ENCODE measurements around the gene RAET1L.
"Not testable (repeated sequence)": the region's sequence is repeated elsewhere in the genome, so short reads cannot be mapped to it uniquely, and the experiment has no call there.

The RAET1L gene

GRCh38 chr6:150015281-150016001 lies 9.9 kb downstream of the RAET1L start:
- not testable (repeated sequence) for H3K27ac Mint-ChIP-seq; H3K4me3 Mint-ChIP-seq; H3K36me3 Mint-ChIP-seq (ENCODE audit: low read depth)

DNA sequence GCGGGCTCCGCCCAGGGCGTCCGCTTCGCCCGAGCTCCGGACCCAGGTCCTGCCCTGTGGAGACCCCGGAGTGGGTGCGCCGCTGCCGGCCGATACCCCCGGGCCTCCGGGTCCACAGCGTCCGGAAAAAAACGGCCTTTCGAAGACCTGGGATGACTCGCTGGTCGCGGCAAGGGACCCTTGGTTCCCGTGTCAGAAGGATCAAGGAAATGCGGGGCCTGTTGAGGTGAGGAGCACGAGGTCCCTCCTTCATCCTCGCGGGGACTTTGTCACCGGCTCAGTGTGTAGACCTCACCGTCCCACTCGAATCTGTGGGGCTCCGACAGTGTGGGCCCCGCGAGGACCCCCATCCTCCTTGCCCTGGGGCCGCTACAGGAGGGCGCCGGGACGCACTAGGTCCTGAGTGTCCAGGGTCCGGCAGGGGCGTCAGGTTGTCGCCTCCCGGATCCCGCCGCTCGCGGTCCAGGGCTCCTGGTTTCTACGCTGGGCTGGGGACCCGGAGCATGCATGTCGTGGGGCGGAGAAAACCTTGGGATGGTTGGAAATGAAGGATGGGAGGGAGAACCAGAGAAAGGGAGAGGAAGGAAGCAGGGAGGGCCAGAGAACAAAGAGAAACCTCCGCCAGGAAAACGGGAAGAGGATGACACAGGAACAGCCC lies 10.6 kb downstream of the RAET1L start:
- Mint-ChIP-seq H3K4me1 (ENCODE audit: low read depth) (peaks cover 19% of the 10 kb centered on the region), H3K27me3 (peaks cover 84% of the 10 kb centered on the region)
- not testable (repeated sequence) for H3K27ac Mint-ChIP-seq; H3K9me3 Mint-ChIP-seq; H3K4me3 Mint-ChIP-seq; H3K36me3 Mint-ChIP-seq (ENCODE audit: low read depth)

More at GRCh38 chr6:150015281-150016001, 9.9 kb downstream of the RAET1L start:
- H3K9me3 Mint-ChIP-seq: not testable (repeated sequence)
- Mint-ChIP-seq H3K4me1 (ENCODE audit: low read depth) (peaks cover 19% of the 10 kb centered on the region), H3K27me3 (peaks cover 79% of the 10 kb centered on the region)

DNA sequence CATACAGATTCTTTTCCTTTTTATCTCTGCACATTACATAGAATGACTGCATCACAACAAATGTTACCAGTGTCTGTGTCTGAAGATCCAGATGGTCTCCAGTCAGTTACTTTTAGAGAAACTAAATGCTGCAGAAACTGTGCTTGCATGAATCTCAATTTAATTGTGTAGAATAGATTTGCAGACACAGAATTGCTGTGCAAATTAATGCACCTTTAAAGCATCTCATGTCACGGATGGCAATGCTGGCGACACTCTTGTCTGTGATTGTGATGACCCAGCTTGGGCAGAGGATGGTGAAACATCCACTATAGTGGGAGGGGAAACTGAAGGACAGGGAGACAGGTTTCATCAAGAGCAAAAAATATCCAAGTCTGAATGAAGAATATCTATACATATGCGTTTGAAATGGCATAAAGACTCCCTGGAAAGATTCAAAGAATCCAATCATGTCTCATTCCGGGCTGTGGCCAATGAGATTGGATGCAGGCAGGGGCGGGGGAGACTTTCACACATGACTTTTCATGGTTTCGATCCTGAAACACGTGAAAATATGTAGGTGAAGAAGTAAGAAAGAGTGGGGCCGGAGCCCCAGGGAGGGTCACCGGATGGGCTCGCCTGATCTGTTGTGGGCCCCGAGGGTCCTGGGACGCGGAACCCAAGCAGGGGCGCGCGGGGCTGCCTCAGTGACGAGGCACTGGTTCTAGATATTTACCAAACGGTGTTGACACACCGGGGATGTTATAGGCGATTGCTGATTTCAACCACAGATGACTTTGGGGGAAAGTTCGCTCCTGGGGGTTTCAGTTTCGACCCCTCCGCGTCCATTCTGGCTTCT lies 11.3 kb downstream of the RAET1L start:
- Mint-ChIP-seq H3K4me1 (ENCODE audit: low read depth) (peaks cover 19% of the 10 kb centered on the region), H3K4me3 (peak overlapping the region; percentile 42), H3K27me3 (peaks cover 87% of the 10 kb centered on the region)
- not testable (repeated sequence) for H3K27ac Mint-ChIP-seq; H3K9me3 Mint-ChIP-seq; H3K36me3 Mint-ChIP-seq (ENCODE audit: low read depth)

- not testable (repeated sequence) for H3K36me3 Mint-ChIP-seq (ENCODE audit: low read depth); H3K9me3 Mint-ChIP-seq; H3K27ac Mint-ChIP-seq; H3K4me3 Mint-ChIP-seq
- H3K27me3 Mint-ChIP-seq: peaks cover 87% of the 10 kb centered on the region
- H3K4me1 Mint-ChIP-seq (ENCODE audit: low read depth): peaks cover 26% of the 10 kb centered on the region
These were observed 12.2 kb downstream of the RAET1L start for GRCh38 chr6:150012846-150013784.

- Mint-ChIP-seq H3K27ac (no peak overlapping the region), H3K4me1 (ENCODE audit: low read depth) (peaks cover 43% of the 10 kb centered on the region), H3K4me3 (no peak overlapping the region), H3K36me3 (ENCODE audit: low read depth) (no peaks in the 10 kb centered on the region), H3K27me3 (peaks cover 55% of the 10 kb centered on the region), H3K9me3 (no peaks in the 10 kb centered on the region)
These were observed 16.7 kb downstream of the RAET1L start for GRCh38 chr6:150008588-150008987.

DNA sequence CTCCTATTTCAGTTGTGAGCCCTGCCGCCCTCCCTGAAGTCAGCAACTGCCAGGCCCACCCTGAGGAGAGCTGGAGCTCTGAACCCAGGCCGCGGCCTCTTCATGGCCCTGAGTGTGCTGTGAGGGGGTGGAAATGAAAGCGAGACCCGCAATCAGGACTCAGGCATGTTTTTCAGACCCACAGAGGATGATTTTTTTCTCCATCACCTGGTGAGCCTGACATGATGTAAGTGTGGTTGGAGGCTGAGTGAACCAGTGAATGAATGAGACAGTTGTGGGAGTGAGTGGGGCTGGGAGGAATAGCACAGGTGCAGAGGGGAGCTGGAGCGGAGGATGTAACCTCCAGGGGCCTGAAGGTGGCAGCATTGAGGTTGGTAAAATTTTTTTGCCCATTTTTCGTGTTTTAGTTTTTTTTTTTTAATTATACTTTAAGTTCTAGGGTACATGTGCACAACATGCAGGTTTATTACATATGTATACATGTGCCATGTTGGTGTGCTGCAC lies 18.3 kb downstream of the RAET1L start:
- Mint-ChIP-seq H3K27ac (peak overlapping the region; percentile 43), H3K9me3 (no peaks in the 10 kb centered on the region), H3K36me3 (ENCODE audit: low read depth) (no peaks in the 10 kb centered on the region), H3K4me3 (no peak overlapping the region), H3K27me3 (peaks cover 45% of the 10 kb centered on the region), H3K4me1 (ENCODE audit: low read depth) (peaks cover 49% of the 10 kb centered on the region)

GRCh38 chr6:150005761-150006651 lies 19.3 kb downstream of the RAET1L start:
- Mint-ChIP-seq H3K36me3 (ENCODE audit: low read depth) (no peaks in the 10 kb centered on the region), H3K27me3 (peaks cover 35% of the 10 kb centered on the region), H3K4me3 (peak overlapping the region; percentile 78), H3K27ac (no peak overlapping the region), H3K9me3 (no peaks in the 10 kb centered on the region), H3K4me1 (ENCODE audit: low read depth) (peaks cover 59% of the 10 kb centered on the region)

DNA sequence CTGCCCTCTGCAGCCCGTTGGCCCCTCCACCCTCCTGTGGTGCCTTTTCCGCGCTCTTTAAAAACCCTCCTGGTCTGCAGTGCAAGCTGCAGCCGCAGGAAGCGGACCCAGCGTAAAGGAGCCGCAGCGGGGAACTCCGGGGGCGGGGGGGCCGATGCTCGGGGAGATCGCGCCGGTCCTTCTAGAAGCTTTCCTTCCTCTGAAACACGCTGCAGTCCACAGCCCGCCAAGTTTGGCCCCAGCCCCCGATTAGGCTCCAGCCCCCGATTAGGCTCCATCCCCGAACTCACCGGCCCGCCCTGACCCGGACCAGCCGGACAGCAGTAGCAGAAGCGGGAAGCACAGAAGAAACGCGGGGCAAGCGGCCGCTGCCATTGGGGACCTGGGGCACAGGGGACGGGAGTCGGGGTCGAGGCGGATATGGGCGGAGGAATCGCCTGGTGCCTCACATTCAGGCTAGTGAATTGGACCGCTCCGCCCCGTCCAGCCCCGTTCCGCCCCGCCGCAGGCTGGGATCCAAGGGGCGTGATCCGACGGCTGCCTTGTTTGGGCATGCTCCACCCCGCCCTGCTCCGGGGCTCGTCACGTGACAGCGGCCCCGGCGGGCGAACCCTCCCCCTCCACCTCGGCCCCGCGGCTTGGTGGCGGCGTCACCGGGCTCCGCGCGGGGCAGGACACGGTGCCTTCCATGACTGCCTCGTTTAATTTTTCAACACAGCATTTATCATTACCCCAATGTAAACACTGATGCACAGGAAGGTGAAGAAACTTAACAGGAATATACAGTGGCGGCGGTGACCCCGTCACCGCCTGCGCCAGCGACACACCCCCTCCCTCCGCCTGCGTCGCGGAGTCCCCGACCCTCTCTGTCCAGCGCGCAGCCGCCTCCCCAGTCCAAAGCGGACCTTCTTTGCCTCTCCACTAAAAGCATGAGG lies 20.3 kb downstream of the RAET1L start:
- H3K4me1 Mint-ChIP-seq (ENCODE audit: low read depth): peaks cover 68% of the 10 kb centered on the region
- H3K36me3 Mint-ChIP-seq (ENCODE audit: low read depth): no peaks in the 10 kb centered on the region
- H3K4me3 Mint-ChIP-seq: peak overlapping the region; percentile 78
- H3K27ac Mint-ChIP-seq: peak overlapping the region; percentile 40
- no peaks in the 10 kb centered on the region for H3K9me3 Mint-ChIP-seq
- H3K27me3 Mint-ChIP-seq: peaks cover 35% of the 10 kb centered on the region

DNA sequence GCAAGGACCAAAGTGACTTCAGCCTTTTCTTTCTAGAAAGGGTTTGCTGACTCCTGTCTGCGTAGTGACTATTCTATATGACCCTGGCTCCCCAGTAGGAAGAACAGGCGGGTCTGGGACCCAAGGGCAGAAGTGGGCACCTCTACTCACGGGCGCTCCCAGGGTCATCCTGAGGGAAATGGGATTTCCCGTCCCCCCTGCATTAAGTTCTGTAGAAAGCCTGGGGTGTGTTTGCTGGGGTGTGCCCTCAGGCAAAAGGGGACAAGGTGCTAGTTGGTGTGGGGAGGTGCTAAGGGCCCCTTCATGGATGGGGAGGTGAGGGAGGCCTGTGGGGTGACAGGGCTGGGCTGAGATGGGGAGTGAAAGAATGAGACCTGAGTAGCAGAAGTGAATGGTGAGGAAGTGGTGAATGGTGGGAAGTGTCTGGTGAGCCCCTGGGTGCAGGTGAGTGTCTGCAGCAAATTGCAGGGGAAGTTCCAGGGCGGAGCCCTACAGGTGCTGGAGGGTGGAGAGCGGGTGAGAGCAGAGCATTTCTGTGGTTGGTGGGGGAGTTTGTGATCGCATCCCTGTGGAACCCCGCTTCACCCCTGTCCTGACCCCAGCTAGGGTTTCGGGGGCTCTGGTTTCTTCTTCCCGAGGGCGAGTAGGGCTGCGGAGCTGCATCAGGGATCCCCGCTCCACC lies 21.1 kb downstream of the RAET1L start:
- Mint-ChIP-seq H3K9me3 (no peaks in the 10 kb centered on the region), H3K36me3 (ENCODE audit: low read depth) (no peaks in the 10 kb centered on the region), H3K4me3 (peak overlapping the region; percentile 78), H3K27me3 (peaks cover 35% of the 10 kb centered on the region), H3K27ac (peak overlapping the region; percentile 12), H3K4me1 (ENCODE audit: low read depth) (peaks cover 68% of the 10 kb centered on the region)

DNA sequence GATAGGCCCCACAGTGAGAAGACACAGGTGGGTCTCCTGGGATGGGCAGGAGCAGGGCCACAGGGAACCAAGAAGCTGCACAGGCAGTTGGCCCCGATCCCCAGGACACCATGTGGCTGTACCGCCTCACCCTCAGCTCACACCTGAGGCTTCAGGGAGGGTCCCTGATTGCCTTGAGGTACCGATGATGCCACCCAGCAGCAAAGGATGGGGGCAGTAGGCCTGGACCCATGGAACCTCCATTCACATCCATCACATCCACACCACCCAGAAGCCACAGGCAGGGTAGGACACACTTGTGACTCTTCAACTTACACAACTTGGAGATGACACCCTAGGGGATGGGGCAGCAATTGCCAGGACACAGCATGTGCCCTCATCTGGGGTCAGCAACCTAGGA lies 21.7 kb downstream of the RAET1L start:
- H3K27ac Mint-ChIP-seq; H3K36me3 Mint-ChIP-seq (ENCODE audit: low read depth); H3K9me3 Mint-ChIP-seq; H3K4me3 Mint-ChIP-seq: not testable (repeated sequence)
- Mint-ChIP-seq H3K27me3 (peaks cover 35% of the 10 kb centered on the region), H3K4me1 (ENCODE audit: low read depth) (peaks cover 66% of the 10 kb centered on the region)

- Mint-ChIP-seq H3K36me3 (ENCODE audit: low read depth) (no peaks in the 10 kb centered on the region), H3K4me3 (no peak overlapping the region), H3K27ac (no peak overlapping the region), H3K9me3 (no peaks in the 10 kb centered on the region), H3K4me1 (ENCODE audit: low read depth) (peaks cover 60% of the 10 kb centered on the region), H3K27me3 (peaks cover 37% of the 10 kb centered on the region)
These were observed 22.6 kb downstream of the RAET1L start for GRCh38 chr6:150002710-150003109.

DNA sequence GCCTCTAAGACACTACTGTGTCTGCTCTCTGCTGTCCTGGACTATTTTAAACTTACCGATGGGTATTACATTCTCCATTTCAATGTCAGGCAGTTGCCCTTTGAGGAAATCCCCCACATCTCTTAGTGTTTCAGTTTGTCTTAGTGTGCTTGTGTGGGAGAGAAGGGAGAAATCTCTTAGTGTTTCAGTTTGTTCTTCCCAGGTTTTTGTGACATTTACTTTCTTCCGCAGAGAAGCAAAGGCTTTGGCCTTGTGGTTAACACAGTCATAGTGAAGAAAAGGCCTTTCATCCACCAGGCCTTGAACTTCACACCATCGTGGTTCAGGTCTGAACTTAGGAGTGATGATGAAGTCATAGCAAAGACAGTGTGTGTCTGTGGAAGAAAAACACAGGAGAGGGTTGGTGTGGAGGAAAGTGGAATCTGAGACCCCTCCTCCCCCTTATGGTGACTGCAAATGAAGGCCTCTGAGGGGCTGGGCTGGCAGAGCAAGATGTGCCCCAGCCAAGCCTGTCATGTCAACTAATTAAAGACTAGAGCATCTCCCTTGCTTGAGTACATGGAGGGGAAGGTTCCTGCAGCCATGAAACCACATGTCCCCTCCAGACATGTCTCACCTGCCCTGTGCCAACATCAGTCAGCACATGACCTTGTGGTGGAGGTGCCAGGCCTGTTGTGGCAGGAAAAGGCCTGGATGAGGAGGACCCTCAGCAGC lies 23.9 kb downstream of the RAET1L start:
- peak overlapping the region; percentile 35 for H3K4me3 Mint-ChIP-seq

More for the DNA sequence above, 23.9 kb downstream of the RAET1L start:
- no peaks in the 10 kb centered on the region for H3K9me3 Mint-ChIP-seq
- H3K27me3 Mint-ChIP-seq: peaks cover 50% of the 10 kb centered on the region
- peak overlapping the region; percentile 77 for H3K27ac Mint-ChIP-seq
- H3K36me3 Mint-ChIP-seq (ENCODE audit: low read depth): no peaks in the 10 kb centered on the region
- peaks cover 48% of the 10 kb centered on the region for H3K4me1 Mint-ChIP-seq (ENCODE audit: low read depth)
